Lower lobe of right lung (tissue), 2 donors: ENCODE measurements around the gene FSIP2. TPM values are rescaled to one million over a fixed set of nuclear protein-coding genes. Genes with fewer than 3 reads are reported as not detected.

Source experiments
- ATAC-seq, 2 donors: fragments of 200-7000 bp; cut with Tn5 transposase; one replicate each; pipeline ENCODE4 v1.9.1; 2020 to 2022; ENCODE audit warnings: mild to moderate bottlenecking in 2 of 2, moderate library complexity in 2 of 2
- DNase-seq: peaks from one replicate; pipeline ENCODE4 v3.0.0-alpha.2; 2020
- H3K27ac ChIP-seq: fragments of 200-600 bp; one replicate; pipeline ENCODE4 v1.8.0; 2022
- H3K27me3 ChIP-seq: fragments of 200-600 bp; one replicate; pipeline ENCODE4 v1.8.0; 2022; ENCODE audit warnings: low read depth
- H3K36me3 ChIP-seq: fragments of 200-600 bp; one replicate; pipeline ENCODE4 v1.8.0; 2022; ENCODE audit warnings: mild to moderate bottlenecking
- H3K4me1 ChIP-seq: fragments of 200-600 bp; one replicate; pipeline ENCODE4 v1.8.0; 2022
- H3K4me3 ChIP-seq: fragments of 200-600 bp; one replicate; pipeline ENCODE4 v1.8.0; 2022; ENCODE audit warnings: mild to moderate bottlenecking
- H3K9me3 ChIP-seq: fragments of 200-600 bp; one replicate; pipeline ENCODE4 v1.8.0; 2022
- CTCF ChIP-seq: fragments of 200-600 bp; IDR thresholded peaks from one replicate; pipeline ENCODE4 v1.8.0; 2022; ENCODE audit warnings: antibody characterized with exemption, mild to moderate bottlenecking
- intact Hi-C: fragments of 100-400 bp; cut with DNase I; formaldehyde crosslinking; loops from one replicate; pipeline ENCODE4 v1.11.0; 2022
- total RNA-seq: library from RNA; stranded (reverse); fragmentation: NEBNext Ultra II Directional; extraction: Animal tissue kit (Norgen Biotek cat#: 25700); gene quantifications from one replicate; pipeline ENCODE4 v1.2.1, GENCODE V29; 2021
- donor health status: DM: no; HTN: yes; CAD: no; lungs with severe emphysema.

The FSIP2 gene
- total RNA-seq, 1 donor from 2014 or later: 0.27 TPM

GRCh38 chr2:185825557-185825956, 87.0 kb downstream of the FSIP2 start:
- Histone ChIP-seq H3K36me3 (no peaks in the 10 kb centered on the region), H3K27me3 (no peaks in the 10 kb centered on the region), H3K4me3 (no peak overlapping the region), H3K4me1 (no peaks in the 10 kb centered on the region), H3K27ac (no peak overlapping the region), H3K9me3 (no peaks in the 10 kb centered on the region)
- intact Hi-C loops: no loop called here
- ATAC-seq (no peak), DNase-seq (no peak)
- TF ChIP-seq CTCF: no peak

GRCh38 chr2:185828326-185828725, 89.7 kb downstream of the FSIP2 start:
- no peaks in the 10 kb centered on the region for H3K27me3 ChIP-seq
- H3K27ac ChIP-seq: no peak overlapping the region
- DNase-seq (no peak), ATAC-seq (no peak)
- intact Hi-C loops: no loop called here
- no peaks in the 10 kb centered on the region for H3K36me3 ChIP-seq
- no peak for TF ChIP-seq CTCF
- H3K4me3 ChIP-seq: no peak overlapping the region
- H3K9me3 ChIP-seq: no peaks in the 10 kb centered on the region
- no peaks in the 10 kb centered on the region for H3K4me1 ChIP-seq

GRCh38 chr2:185833864-185834263, 95.3 kb downstream of the FSIP2 start:
- no peaks in the 10 kb centered on the region for H3K36me3 ChIP-seq
- ATAC-seq: no peak
- no peak for DNase-seq
- H3K27ac ChIP-seq: no peak overlapping the region
- H3K27me3 ChIP-seq: no peaks in the 10 kb centered on the region
- H3K4me1 ChIP-seq: no peaks in the 10 kb centered on the region
- intact Hi-C loops: no loop called here
- TF ChIP-seq CTCF: no peak
- no peak overlapping the region for H3K4me3 ChIP-seq
- H3K9me3 ChIP-seq: peaks cover 9% of the 10 kb centered on the region

GRCh38 chr2:185835974-185836373, 97.4 kb downstream of the FSIP2 start:
- no peak for TF ChIP-seq CTCF
- peaks cover 16% of the 10 kb centered on the region for H3K9me3 ChIP-seq
- H3K4me1 ChIP-seq: no peaks in the 10 kb centered on the region
- DNase-seq (no peak), ATAC-seq (no peak)
- no peak overlapping the region for H3K4me3 ChIP-seq
- H3K27ac ChIP-seq: no peak overlapping the region
- intact Hi-C loops: no loop called here
- H3K36me3 ChIP-seq: no peaks in the 10 kb centered on the region
- H3K27me3 ChIP-seq: no peaks in the 10 kb centered on the region

GRCh38 chr2:185854885-185855284, 116.3 kb downstream of the FSIP2 start:
- H3K27me3 ChIP-seq: no peaks in the 10 kb centered on the region
- H3K36me3 ChIP-seq: no peaks in the 10 kb centered on the region
- no peak for TF ChIP-seq CTCF
- no peak overlapping the region for H3K27ac ChIP-seq
- no peaks in the 10 kb centered on the region for H3K9me3 ChIP-seq
- intact Hi-C loops: no loop called here
- H3K4me1 ChIP-seq: no peaks in the 10 kb centered on the region
- H3K4me3 ChIP-seq: no peak overlapping the region
- ATAC-seq (no peak), DNase-seq (no peak)

GRCh38 chr2:185857691-185858090, 119.1 kb downstream of the FSIP2 start:
- no peaks in the 10 kb centered on the region for H3K27me3 ChIP-seq
- no peak for DNase-seq
- intact Hi-C loops: no loop called here
- no peaks in the 10 kb centered on the region for H3K36me3 ChIP-seq
- no peak overlapping the region for H3K4me3 ChIP-seq
- no peaks in the 10 kb centered on the region for H3K4me1 ChIP-seq
- TF ChIP-seq CTCF: no peak
- ATAC-seq: no peak
- no peaks in the 10 kb centered on the region for H3K9me3 ChIP-seq
- H3K27ac ChIP-seq: no peak overlapping the region
